DOHH2 (cell line): ENCODE data around the gene STYXL2.

Source experiments
- EZH2phosphoT487 ChIP-seq: fragments of 200-600 bp; sonication (generic); IDR thresholded peaks from 2 replicates; pipeline ENCODE4 v1.6.1; 2017; ENCODE audit warnings: borderline replicate concordance, mild to moderate bottlenecking, antibody characterized with exemption, low read length, moderate library complexity, mixed read lengths
- TF ChIP-seq, protein P1 (sequence below): fragments of 200-600 bp; sonication (generic); IDR thresholded peaks from one replicate; pipeline ENCODE4 v1.5.1; 2014; ENCODE audit warnings: antibody characterized with exemption, mild to moderate bottlenecking, low read depth, low read length; ENCODE audit not compliant: poor library complexity, severe bottlenecking

DNA sequence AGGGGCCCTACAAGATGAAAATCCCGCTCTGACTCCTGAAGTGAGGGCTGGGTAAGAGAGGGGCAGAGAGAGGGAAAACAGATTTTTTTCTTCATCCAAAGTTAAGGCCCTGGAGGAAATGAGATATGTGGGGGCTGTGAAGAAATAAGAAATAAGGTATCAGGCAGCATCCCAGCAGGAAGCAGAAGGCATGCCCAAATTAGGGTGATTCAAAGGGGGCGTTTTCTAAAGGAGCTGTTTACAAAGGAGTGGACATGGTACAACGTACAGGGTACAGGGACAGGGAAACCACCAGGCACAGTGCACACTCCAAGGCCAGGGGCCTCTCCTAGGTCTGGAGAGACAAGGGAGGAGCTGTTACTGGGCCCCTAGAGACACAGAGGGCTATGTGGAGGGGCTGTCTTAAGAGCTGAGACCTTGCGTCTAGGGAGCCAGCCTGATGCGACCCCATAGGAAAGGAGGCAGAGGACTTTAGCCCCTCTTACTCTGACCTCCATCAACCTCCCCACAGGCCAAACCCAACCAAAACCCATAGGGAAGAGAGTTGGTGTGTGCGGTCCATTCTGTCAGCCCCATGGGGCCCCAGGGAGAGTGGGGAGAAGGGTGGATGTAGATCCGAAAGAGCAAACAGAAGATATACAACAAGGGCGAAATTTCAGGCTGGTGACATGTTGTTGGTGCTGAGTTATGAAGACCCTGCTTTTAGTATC, 38.6 kb downstream of the STYXL2 start:
- TF ChIP-seq, protein P1, sequence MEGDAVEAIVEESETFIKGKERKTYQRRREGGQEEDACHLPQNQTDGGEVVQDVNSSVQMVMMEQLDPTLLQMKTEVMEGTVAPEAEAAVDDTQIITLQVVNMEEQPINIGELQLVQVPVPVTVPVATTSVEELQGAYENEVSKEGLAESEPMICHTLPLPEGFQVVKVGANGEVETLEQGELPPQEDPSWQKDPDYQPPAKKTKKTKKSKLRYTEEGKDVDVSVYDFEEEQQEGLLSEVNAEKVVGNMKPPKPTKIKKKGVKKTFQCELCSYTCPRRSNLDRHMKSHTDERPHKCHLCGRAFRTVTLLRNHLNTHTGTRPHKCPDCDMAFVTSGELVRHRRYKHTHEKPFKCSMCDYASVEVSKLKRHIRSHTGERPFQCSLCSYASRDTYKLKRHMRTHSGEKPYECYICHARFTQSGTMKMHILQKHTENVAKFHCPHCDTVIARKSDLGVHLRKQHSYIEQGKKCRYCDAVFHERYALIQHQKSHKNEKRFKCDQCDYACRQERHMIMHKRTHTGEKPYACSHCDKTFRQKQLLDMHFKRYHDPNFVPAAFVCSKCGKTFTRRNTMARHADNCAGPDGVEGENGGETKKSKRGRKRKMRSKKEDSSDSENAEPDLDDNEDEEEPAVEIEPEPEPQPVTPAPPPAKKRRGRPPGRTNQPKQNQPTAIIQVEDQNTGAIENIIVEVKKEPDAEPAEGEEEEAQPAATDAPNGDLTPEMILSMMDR: no peak
- TF ChIP-seq EZH2phosphoT487: no peak
